Transverse colon (tissue), 4 donors: ENCODE results near the gene PALM.

ENCODE experiments used
- CTCF ChIP-seq, 5 experiments: fragments of 200-600 bp in 3 of 5; fragments of 450-650 bp in 2 of 5; sonication (generic) in 3 of 5; IDR thresholded peaks; 1 replicate in 2 of 5; 2 replicates in 3 of 5; pipeline ENCODE4 v1.5.1; 2016 to 2017; ENCODE audit warnings: antibody characterized with exemption in 5 of 5, inconsistent platforms in 3 of 5, mild to moderate bottlenecking in 2 of 5, moderate library complexity in 1 of 5
- EP300 ChIP-seq: sonication (generic); formaldehyde crosslinking; IDR thresholded peaks from one replicate; pipeline ENCODE4 v1.6.1; 2017; ENCODE audit warnings: antibody characterized with exemption, low read depth
- POLR2A ChIP-seq: fragments of 450-650 bp; IDR thresholded peaks from one replicate; pipeline ENCODE4 v1.6.1; 2016; ENCODE audit warnings: antibody characterized with exemption, mild to moderate bottlenecking, moderate library complexity
- POLR2AphosphoS5 ChIP-seq, 3 donors: sonication (generic); formaldehyde crosslinking; IDR thresholded peaks; one replicate each; pipeline ENCODE4 v1.6.1; 2016; ENCODE audit warnings: antibody characterized with exemption in 3 of 3

DNA sequence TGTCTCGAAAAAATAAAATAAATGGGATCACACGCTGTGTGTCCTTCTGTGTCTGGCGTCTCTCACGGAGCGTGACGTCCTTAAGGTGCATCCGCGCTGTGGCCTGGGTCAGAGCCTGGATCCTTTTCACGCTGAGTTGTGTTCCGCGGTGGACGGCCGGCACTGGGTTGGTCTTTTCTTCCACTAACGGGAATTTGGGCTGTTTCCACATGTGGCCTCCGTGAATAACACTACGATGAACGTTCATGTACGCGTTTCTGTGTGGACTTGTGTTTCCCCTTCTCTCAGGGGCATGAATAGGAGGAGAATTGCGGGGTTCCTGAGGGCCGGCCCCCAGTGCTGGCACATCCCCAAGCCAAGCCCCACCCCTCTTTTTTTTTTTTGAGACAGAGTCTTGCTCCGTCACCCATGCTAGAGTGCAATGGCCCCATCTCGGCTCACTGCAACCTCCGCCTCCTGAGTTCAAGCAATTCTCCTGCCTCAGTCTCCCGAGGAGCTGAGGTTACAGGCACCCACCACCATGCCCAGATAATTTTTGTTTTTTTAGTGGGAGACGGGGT lies 82.4 kb downstream of the PALM start:
- TF ChIP-seq CTCF (IDR thresholded peaks at IDR 0.05) = no peak
- TF ChIP-seq EP300 = no peak
- no peak for TF ChIP-seq POLR2A
- TF ChIP-seq POLR2AphosphoS5 (IDR thresholded peaks at IDR 0.05) = no peak
